GM12878 (cell line): Measurements from ENCODE around the gene APBA3. TPM values are rescaled to one million over a fixed set of nuclear protein-coding genes. Genes with fewer than 3 reads are reported as not detected.

ENCODE experiments used
- ATAC-seq: fragments of 200-7000 bp; cut with Tn5 transposase; 3 replicates; pipeline ENCODE4 v1.9.1; 2020; ENCODE audit warnings: mild to moderate bottlenecking, moderate library complexity
- BruUV-seq: library from RNA; stranded (reverse); fragments of 400-500 nt; replicated peaks from 2 replicates; lab custom pipeline; 2021; lab: Mats Ljungman, UMichigan
- CTCF ChIA-PET: fragments of 300-600 bp; sonication (Branson Sonifier 250); formaldehyde crosslinking; extraction: SDS; loops from one replicate; lab custom pipeline; 2021; ENCODE audit warnings: inconsistent platforms; lab: Yijun Ruan, JAX
- POLR2A ChIA-PET: fragments of 350-600 bp; formaldehyde crosslinking; extraction: SDS; loops from one replicate; lab custom pipeline; 2021; ENCODE audit warnings: inconsistent platforms; lab: Charles Lee
- RAD21 ChIA-PET: fragments of 300-600 bp; sonication (Branson Sonifier 250); formaldehyde crosslinking; loops from one replicate; lab custom pipeline; 2023; ENCODE audit warnings: antibody characterized with exemption; ENCODE audit not compliant: unreplicated experiment; lab: Charles Lee
- SMC1A ChIA-PET: fragments of 300-600 bp; sonication (Branson Sonifier 250); formaldehyde crosslinking; loops from one replicate; lab custom pipeline; 2023; ENCODE audit not compliant: unreplicated experiment, uncharacterized antibody; lab: Charles Lee
- DNase-seq: peaks from one replicate; pipeline ENCODE4 v3.0.0-alpha.2; 2011; ENCODE audit warnings: low read depth, low spot score
- FAIRE-seq: peaks from 3 replicates; lab custom pipeline; 2011; peaks lifted over from hg19 to GRCh38; lab: Jason Lieb, UNC
- H2AFZ ChIP-seq: 2 replicates; pipeline ENCODE4 v1.6.0; 2011; ENCODE audit warnings: low read depth, low read length, control low read depth; ENCODE audit not compliant: control insufficient read depth
- H3K27ac ChIP-seq: 2 replicates; pipeline ENCODE4 v1.5.1; 2011; ENCODE audit warnings: control low read depth; ENCODE audit not compliant: control insufficient read depth, insufficient read depth
- H3K27me3 ChIP-seq, 2 experiments: replicated peaks in 1 of 2; 2 replicates each; pipeline versions ENCODE4 v1.6.0 to v1.6.1; 2011; ENCODE audit warnings: low read length in 1 of 2; ENCODE audit not compliant: control insufficient read depth in 2 of 2, insufficient read depth in 2 of 2
- H3K36me3 ChIP-seq, 2 experiments: 2 replicates each; pipeline ENCODE4 v1.5.1; 2011; ENCODE audit warnings: low read length in 1 of 2; ENCODE audit not compliant: control insufficient read depth in 2 of 2, insufficient read depth in 2 of 2
- H3K4me1 ChIP-seq: 2 replicates; pipeline ENCODE4 v1.6.1; 2011; ENCODE audit warnings: mild to moderate bottlenecking, low read length, moderate library complexity, mixed read lengths; ENCODE audit not compliant: control insufficient read depth, insufficient read depth
- H3K4me2 ChIP-seq: 2 replicates; pipeline ENCODE4 v1.6.0; 2011; ENCODE audit warnings: control low read depth; ENCODE audit not compliant: control insufficient read depth, insufficient read depth
- H3K4me3 ChIP-seq: fragments of 200-600 bp; sonication (generic); 2 replicates; pipeline ENCODE4 v1.5.1; 2016
- H3K79me2 ChIP-seq: 2 replicates; pipeline ENCODE4 v1.6.0; 2011; ENCODE audit warnings: low read length; ENCODE audit not compliant: control insufficient read depth, insufficient read depth
- H3K9ac ChIP-seq: 2 replicates; pipeline ENCODE4 v1.8.0; 2011; ENCODE audit warnings: low read length, control low read depth, mixed read lengths; ENCODE audit not compliant: control insufficient read depth, insufficient read depth
- H3K9me3 ChIP-seq: replicated peaks from 3 replicates; pipeline ENCODE4 v1.5.1; 2011; ENCODE audit warnings: mild to moderate bottlenecking, low read length; ENCODE audit not compliant: control insufficient read depth, insufficient read depth
- H4K20me1 ChIP-seq: 2 replicates; pipeline ENCODE4 v1.6.0; 2011; ENCODE audit not compliant: control insufficient read depth, insufficient read depth
- BRCA1 ChIP-seq: IDR thresholded peaks from 2 replicates; pipeline ENCODE4 v1.6.1; 2011; ENCODE audit warnings: low read depth, low read length, improper control_type of control experiment
- MEF2A ChIP-seq: IDR thresholded peaks from 2 replicates; pipeline ENCODE4 v1.6.1; 2011; ENCODE audit warnings: low read depth, mild to moderate bottlenecking, low read length, moderate library complexity; ENCODE audit not compliant: insufficient read depth
- NR2C2 ChIP-seq: IDR thresholded peaks from 2 replicates; pipeline ENCODE4 v1.6.1; 2011; ENCODE audit warnings: borderline replicate concordance, low read depth; ENCODE audit not compliant: control insufficient read depth, insufficient read length
- TARDBP ChIP-seq: IDR thresholded peaks from 2 replicates; pipeline ENCODE4 v1.6.1; 2016; ENCODE audit warnings: borderline replicate concordance
- ZNF207 ChIP-seq: fragments of 450-650 bp; IDR thresholded peaks from 2 replicates; pipeline ENCODE4 v1.6.1; 2014; ENCODE audit warnings: antibody characterized with exemption, mild to moderate bottlenecking, borderline replicate concordance
- WGBS: methylation state at CpG from one replicate; pipeline ENCODE4 v1.1.6; 2016; ENCODE audit warnings: low lambda C conversion rate; ENCODE audit not compliant: insufficient replicate concordance, insufficient coverage; ENCODE audit errors: missing lambda C conversion rate; 5-methylcytosine and 5-hydroxymethylcytosine counted together
- in situ Hi-C: fragments of 300-500 bp; cut with MboI; formaldehyde crosslinking; loops from 9 replicates; pipeline ENCODE4 v1.14.3; 2018; ENCODE audit warnings: mixed read lengths
- intact Hi-C: fragments of 100-400 bp; cut with micrococcal nuclease; formaldehyde crosslinking; loops from one replicate; pipeline ENCODE4 v1.14.2; 2022; ENCODE audit not compliant: unreplicated experiment
- polyA plus RNA-seq, 11 experiments: library from polyadenylated mRNA; depleted of rRNA in 4 of 11; unstranded in 6 of 11; stranded (reverse) in 5 of 11; fragments of >200 nt; fragmentation: Nextera tagmentation in 4 of 11; fragmentation: Illumina TruSeq in 1 of 11; extraction: Ambion mirVana in 4 of 11; extraction: Trizol in 1 of 11; gene quantifications; 1 replicate in 1 of 11; 2 replicates in 10 of 11; pipeline versions ENCODE4 v1.2.1 to v1.2.3, GENCODE V29; 2011 to 2016; ENCODE audit warnings: inconsistent platforms in 2 of 11, missing spikeins in 2 of 11, low read depth in 1 of 11
- total RNA-seq, 4 experiments: library from RNA; depleted of rRNA in 3 of 4; stranded (reverse); fragments of >200 nt in 3 of 4; fragmentation: Illumina TruSeq in 1 of 4; extraction: Trizol in 1 of 4; gene quantifications; 2 replicates each; pipeline versions ENCODE4 v1.2.1 to v1.2.3, GENCODE V29; 2013 to 2021
- TF ChIP-seq, protein P1 (sequence below): fragments of 450-650 bp; IDR thresholded peaks from 2 replicates; pipeline ENCODE4 v1.6.1; 2016; ENCODE audit warnings: mild to moderate bottlenecking

The APBA3 gene
- total and polyA plus RNA-seq, 10 of the 15 experiments (the other 5 are each of a cell fraction or from before 2014, with no cell fraction given), result 0.31 to 36.4 (median 18.3) TPM

DNA sequence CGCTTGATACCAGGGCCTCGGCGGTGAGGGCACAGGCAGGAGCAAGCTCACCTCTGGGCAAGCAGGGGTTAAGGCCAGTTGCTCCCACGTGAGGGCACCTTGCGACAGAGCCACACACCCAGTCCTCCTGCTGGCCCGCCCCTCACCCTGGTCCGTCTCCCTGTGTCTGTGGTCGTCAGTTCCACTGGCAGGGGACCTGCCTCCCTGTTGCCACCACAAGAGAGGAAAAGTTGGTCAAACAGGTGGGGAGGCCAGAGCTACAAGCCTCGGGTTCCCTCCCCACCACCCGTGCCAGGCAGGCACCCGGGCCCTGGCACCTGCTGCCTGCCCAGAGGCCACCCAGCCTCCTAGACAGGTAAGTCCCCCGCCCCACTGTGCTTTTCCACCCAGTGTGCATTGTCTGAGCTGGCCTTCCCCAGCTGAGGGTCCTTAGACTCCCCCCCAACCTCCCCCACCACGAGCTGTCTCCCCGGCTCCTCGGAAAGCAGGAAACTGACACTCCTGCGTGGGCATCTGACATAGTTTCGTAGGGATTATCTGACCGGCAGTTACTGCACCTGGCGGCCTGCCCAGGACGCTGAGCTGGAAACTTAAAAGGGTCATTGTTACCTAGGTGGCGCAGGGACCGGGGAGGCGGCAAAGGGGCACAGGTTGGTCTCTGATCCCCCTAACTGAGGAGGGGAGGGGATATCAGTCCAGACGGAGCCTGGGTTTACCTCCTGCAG is 53.1 kb downstream of the APBA3 start, which contains the start of gene TJP3:
TJP3 (plus strand) TSS at position 178 of the 725 bp plus-strand sequence. CDS start 20,049 bp downstream, outside the sequence.
- CTCF ChIA-PET, result interaction anchor here (0.8 to 1.2 kb wide), 3 partner anchors 9 to 43 kb away, joined by 3 read pairs; no protein-coding TSS in a partner anchor
- no TSS peak for BruUV-seq
- H3K27ac ChIP-seq, result no peak within 1 kb of the TSS
- POLR2A ChIA-PET, result no interaction called here
- H3K4me3 ChIP-seq, result no peak within 1 kb of the TSS
- intact Hi-C loops, result loop anchor here (5.0 kb wide), 1 partner anchor 161 kb away; no protein-coding TSS in a partner anchor
- no peaks in the 10 kb centered on the region for H3K36me3 ChIP-seq
- no peaks in the 10 kb centered on the region for H3K4me1 ChIP-seq
- no peak for DNase-seq
- H2AFZ ChIP-seq, result no peak within 1 kb of the TSS
- SMC1A ChIA-PET, result no interaction called here
- TF ChIP-seq NR2C2 (no peak), MEF2A (no peak), BRCA1 (no peak), TARDBP (no peak), ZNF207 (no peak)
- TF ChIP-seq, protein P1, sequence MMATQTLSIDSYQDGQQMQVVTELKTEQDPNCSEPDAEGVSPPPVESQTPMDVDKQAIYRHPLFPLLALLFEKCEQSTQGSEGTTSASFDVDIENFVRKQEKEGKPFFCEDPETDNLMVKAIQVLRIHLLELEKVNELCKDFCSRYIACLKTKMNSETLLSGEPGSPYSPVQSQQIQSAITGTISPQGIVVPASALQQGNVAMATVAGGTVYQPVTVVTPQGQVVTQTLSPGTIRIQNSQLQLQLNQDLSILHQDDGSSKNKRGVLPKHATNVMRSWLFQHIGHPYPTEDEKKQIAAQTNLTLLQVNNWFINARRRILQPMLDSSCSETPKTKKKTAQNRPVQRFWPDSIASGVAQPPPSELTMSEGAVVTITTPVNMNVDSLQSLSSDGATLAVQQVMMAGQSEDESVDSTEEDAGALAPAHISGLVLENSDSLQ, result no peak
- WGBS, result 49% methylated on average over 21 of the region's 24 CpGs
- H3K9ac ChIP-seq, result no peak within 1 kb of the TSS
- in situ Hi-C loops, result no loop called here
- no peaks in the 10 kb centered on the region for H3K9me3 ChIP-seq
- RAD21 ChIA-PET, result no interaction called here
- no peak within 1 kb of the TSS for H3K4me2 ChIP-seq
- ATAC-seq, result no peak
- no peak for FAIRE-seq
- no peaks in the 10 kb centered on the region for H3K27me3 ChIP-seq
- no peaks in the 10 kb centered on the region for H4K20me1 ChIP-seq
- H3K79me2 ChIP-seq, result no peaks in the 10 kb centered on the region
